Measurements from ENCODE around the gene TMEM185A.
"Not testable (repeated sequence)": the region's sequence is repeated elsewhere in the genome, so short reads cannot be mapped to it uniquely, and the experiment has no call there.

TMEM185A gene

GRCh38 chrX:149550454-149550853, 81.1 kb downstream of the TMEM185A start:
- not testable (repeated sequence) for DNase-seq

GRCh38 chrX:149549701-149550100, 81.9 kb downstream of the TMEM185A start, which contains the start of gene HSFX3:
Gene HSFX3, minus strand, starts transcription at chrX:149549924. Its CDS starts 72 bp downstream, at chrX:149549852.
- not testable (repeated sequence) for DNase-seq

- not testable (repeated sequence) for DNase-seq
These were observed 83.8 kb downstream of the TMEM185A start for GRCh38 chrX:149547782-149548181.

- not testable (repeated sequence) for DNase-seq
These were observed 84.6 kb downstream of the TMEM185A start for GRCh38 chrX:149546962-149547361.
